Thyroid gland (tissue), 4 donors: Measurements from ENCODE around the gene C5orf63.

ENCODE experiments used
- CTCF ChIP-seq, 6 experiments: fragments of 200-600 bp in 3 of 6; fragments of 450-650 bp in 3 of 6; sonication (generic) in 3 of 6; IDR thresholded peaks; one replicate each; pipeline ENCODE4 v1.5.1; 2016 to 2019; ENCODE audit warnings: antibody characterized with exemption in 6 of 6, mild to moderate bottlenecking in 2 of 6, inconsistent platforms in 1 of 6, moderate library complexity in 1 of 6
- POLR2A ChIP-seq, 2 donors: fragments of 450-650 bp; IDR thresholded peaks; one replicate each; pipeline ENCODE4 v1.6.1; 2017; ENCODE audit warnings: antibody characterized with exemption in 2 of 2, mild to moderate bottlenecking in 2 of 2, moderate library complexity in 1 of 2

DNA sequence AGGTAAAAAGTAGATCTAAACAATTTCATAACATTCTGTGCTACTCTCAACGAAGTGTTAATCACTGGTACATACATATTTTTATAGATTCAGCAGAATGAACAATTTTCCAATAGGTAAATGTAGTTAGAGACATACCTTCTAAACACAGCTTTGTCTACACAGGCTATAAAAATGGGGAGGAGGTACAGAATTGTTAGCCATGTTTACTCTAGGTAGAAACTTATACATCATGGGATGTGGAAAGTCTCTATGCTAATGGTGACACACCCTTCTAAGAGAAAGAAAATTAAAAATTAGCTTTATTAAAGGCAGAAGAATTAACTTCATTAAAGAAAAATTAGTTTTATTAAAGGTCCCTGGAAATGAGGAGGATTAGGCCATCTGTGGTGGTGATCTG is 11.8 kb downstream of the C5orf63 start:
- TF ChIP-seq POLR2A (IDR thresholded peaks at IDR 0.05) (no peak), CTCF (IDR thresholded peaks at IDR 0.05) (no peak)
